ENCODE data around the gene C1orf232.

Gene C1orf232

DNA sequence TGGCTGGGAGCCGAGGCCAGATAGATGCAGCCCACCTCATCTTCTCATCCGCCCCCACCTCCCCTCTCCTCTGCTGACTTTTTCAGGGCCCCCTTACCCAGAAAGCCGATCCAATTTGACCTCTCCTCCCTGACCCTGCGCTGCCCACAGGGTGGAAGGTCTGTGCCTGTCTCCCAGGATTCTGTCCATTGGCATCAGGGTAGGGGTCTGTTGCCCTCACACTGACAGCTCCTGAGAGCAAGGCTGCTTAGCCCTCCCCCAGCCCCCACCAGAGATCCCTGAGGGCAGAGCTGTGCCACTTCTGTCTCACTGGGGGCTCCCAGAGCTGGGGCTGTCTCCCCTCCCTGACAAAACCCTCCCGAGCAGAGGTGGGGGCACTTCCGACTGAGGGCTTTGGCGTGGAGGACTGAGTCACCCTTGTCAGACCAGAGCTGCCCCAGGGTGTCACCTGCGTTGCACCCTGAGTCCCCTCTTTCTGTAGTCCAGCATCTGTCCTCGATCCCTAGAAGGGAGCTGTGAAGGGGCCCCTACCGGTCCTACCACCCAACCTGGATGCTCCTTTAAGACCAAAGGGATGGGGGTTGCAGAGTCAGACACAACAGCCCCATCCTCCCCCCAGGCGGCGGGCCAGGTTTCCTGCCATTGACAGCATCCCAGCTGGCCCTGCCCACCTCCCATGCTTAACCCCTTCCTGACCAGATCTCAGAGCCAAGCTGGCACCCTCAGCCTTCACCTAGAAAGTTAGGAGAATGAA lies 12.3 kb downstream of the C1orf232 start:
- Histone ChIP-seq H2AK5ac (ENCODE audit: low read depth, low read length) (no peak overlapping the region), H3K23ac (ENCODE audit: low read depth, low read length, poor library complexity) (no peak overlapping the region), H4K8ac (ENCODE audit: low read depth, low read length) (no peak overlapping the region), H3K36me3 (replicated peaks in 1 of 2; ENCODE audit: control insufficient read depth in 2 of 2, insufficient read depth in 2 of 2, low read length in 2 of 2) (no peaks in the 10 kb centered on the region), H3K27me3 (ENCODE audit: control insufficient read depth in 3 of 3, insufficient read depth in 3 of 3, low read depth in 1 of 3, low read length in 3 of 3) (peaks cover 0 to 19% (median 14%) of the 10 kb centered on the region in 3 experiments), H3K4me2 (ENCODE audit: insufficient read depth, low read length, poor library complexity, severe bottlenecking) (peak overlapping the region; percentile 50), H3K27ac (replicated peaks; ENCODE audit: low read length) (no peak overlapping the region), H3K4ac (ENCODE audit: low read length) (no peak overlapping the region), H3K9ac (ENCODE audit: low read depth, low read length, poor library complexity) (no peak overlapping the region), H3K18ac (ENCODE audit: low read length) (peak overlapping the region; percentile 81), H2BK15ac (ENCODE audit: low read length) (peak overlapping the region; percentile 42), H3K79me1 (ENCODE audit: low read depth, low read length) (no peaks in the 10 kb centered on the region), H2BK12ac (ENCODE audit: low read length) (no peak overlapping the region), H3K4me1 (ENCODE audit: control insufficient read depth in 2 of 2, insufficient read depth in 1 of 2, low read depth in 1 of 2, low read length in 2 of 2) (peaks cover 42 to 50% of the 10 kb centered on the region in 2 donors), H3K9me3 (replicated peaks in 1 of 2; ENCODE audit: control insufficient read depth in 2 of 2, insufficient read depth in 1 of 2, low read depth in 1 of 2, low read length in 2 of 2) (no peaks in the 10 kb centered on the region), H2AFZ (ENCODE audit: low read length) (peak overlapping the region; percentile 70), H2BK120ac (ENCODE audit: low read depth, low read length) (peak overlapping the region; percentile 27), H3K4me3 (ENCODE audit: low read length in 2 of 2) (no peak overlapping the region), H2BK5ac (ENCODE audit: low read length) (no peak overlapping the region), H4K91ac (ENCODE audit: low read depth, low read length, poor library complexity) (no peak overlapping the region), H3K14ac (ENCODE audit: low read length) (no peak overlapping the region)
- no peak for DNase-seq (ENCODE audit: low spot score)
- WGBS, 2 donors (ENCODE audit: extremely low coverage in 2 of 2, insufficient read length in 2 of 2, insufficient replicate concordance in 1 of 2), result no CpG with 5 or more reads among the region's 12 CpGs

DNA sequence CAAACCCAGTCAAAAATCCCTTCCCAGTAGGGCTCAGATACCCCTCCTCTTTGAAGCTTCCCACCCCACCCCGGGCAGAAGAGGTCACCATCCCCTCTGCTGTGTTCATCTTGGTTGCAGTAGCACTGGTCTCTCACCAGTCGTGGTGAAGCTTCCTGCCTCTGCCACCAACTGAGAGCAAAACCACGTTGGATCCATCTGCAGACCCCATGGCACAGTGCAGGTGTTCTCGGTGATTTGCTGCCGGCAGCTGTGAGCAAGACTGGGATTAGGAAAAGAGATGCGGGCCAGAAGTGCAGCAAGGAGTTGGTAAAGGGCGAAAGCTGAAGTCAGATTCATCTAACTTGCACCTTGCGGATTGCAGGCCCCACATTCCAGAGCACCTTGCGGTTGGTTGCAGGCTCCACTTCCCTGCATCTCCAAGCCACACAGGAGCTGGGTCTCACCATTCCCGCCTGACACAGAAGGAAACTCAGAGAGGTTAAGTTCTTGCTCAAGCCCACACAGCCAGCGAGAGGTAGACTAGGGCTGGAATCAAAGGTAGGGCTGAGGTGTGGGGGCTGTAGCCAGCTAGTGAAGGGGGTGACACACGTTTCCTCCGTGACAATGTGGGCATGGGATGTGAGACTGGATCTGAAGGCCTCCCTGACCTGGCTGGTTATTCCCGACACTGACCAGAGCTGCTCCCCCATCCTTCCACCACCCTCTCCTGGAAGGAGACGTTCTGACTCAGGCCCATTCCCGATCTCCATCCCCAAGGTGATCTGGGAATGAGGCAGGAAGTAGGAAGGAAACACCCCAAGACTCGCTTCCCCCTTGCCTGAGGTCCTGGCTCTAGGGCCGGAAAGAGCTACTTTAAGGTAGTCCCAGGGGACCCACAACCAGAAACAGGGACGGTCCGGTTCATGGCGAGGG lies 13.1 kb downstream of the C1orf232 start:
- peak overlapping the region; percentile 42 for H2BK15ac ChIP-seq (ENCODE audit: low read length)
- peak overlapping the region in 1 of 2 donors; percentile 27 for H3K4me3 ChIP-seq (ENCODE audit: low read length in 2 of 2)
- peak overlapping the region; percentile 87 for H2AFZ ChIP-seq (ENCODE audit: low read length)
- H2AK5ac ChIP-seq (ENCODE audit: low read depth, low read length), result peak overlapping the region; percentile 57
- no peak overlapping the region for H3K4ac ChIP-seq (ENCODE audit: low read length)
- H3K9me3 ChIP-seq (replicated peaks in 1 of 2; ENCODE audit: control insufficient read depth in 2 of 2, insufficient read depth in 1 of 2, low read depth in 1 of 2, low read length in 2 of 2), result no peaks in the 10 kb centered on the region
- no peaks in the 10 kb centered on the region for H3K36me3 ChIP-seq (replicated peaks in 1 of 2; ENCODE audit: control insufficient read depth in 2 of 2, insufficient read depth in 2 of 2, low read length in 2 of 2)
- H3K27ac ChIP-seq (replicated peaks; ENCODE audit: low read length), result no peak overlapping the region
- H3K4me2 ChIP-seq (ENCODE audit: insufficient read depth, low read length, poor library complexity, severe bottlenecking), result peak overlapping the region; percentile 60
- no peak overlapping the region for H4K91ac ChIP-seq (ENCODE audit: low read depth, low read length, poor library complexity)
- peaks cover 0 to 16% (median 12%) of the 10 kb centered on the region in 3 experiments for H3K27me3 ChIP-seq (ENCODE audit: control insufficient read depth in 3 of 3, insufficient read depth in 3 of 3, low read depth in 1 of 3, low read length in 3 of 3)
- H2BK5ac ChIP-seq (ENCODE audit: low read length), result no peak overlapping the region
- H3K18ac ChIP-seq (ENCODE audit: low read length), result peak overlapping the region; percentile 81
- peak overlapping the region; percentile 66 for H3K14ac ChIP-seq (ENCODE audit: low read length)
- H3K4me1 ChIP-seq (ENCODE audit: control insufficient read depth in 2 of 2, insufficient read depth in 1 of 2, low read depth in 1 of 2, low read length in 2 of 2), result peaks cover 36 to 46% of the 10 kb centered on the region in 2 donors
- no peak overlapping the region for H2BK120ac ChIP-seq (ENCODE audit: low read depth, low read length)
- peak overlapping the region; percentile 1 for H3K23ac ChIP-seq (ENCODE audit: low read depth, low read length, poor library complexity)
- no peak for DNase-seq (ENCODE audit: low spot score)
- H3K79me1 ChIP-seq (ENCODE audit: low read depth, low read length), result no peaks in the 10 kb centered on the region
- WGBS, 2 donors (ENCODE audit: extremely low coverage in 2 of 2, insufficient read length in 2 of 2, insufficient replicate concordance in 1 of 2), result no CpG with 5 or more reads among the region's 21 CpGs
- peak overlapping the region; percentile 80 for H2BK12ac ChIP-seq (ENCODE audit: low read length)
- peak overlapping the region; percentile 63 for H3K9ac ChIP-seq (ENCODE audit: low read depth, low read length, poor library complexity)
- no peak overlapping the region for H4K8ac ChIP-seq (ENCODE audit: low read depth, low read length)

DNA sequence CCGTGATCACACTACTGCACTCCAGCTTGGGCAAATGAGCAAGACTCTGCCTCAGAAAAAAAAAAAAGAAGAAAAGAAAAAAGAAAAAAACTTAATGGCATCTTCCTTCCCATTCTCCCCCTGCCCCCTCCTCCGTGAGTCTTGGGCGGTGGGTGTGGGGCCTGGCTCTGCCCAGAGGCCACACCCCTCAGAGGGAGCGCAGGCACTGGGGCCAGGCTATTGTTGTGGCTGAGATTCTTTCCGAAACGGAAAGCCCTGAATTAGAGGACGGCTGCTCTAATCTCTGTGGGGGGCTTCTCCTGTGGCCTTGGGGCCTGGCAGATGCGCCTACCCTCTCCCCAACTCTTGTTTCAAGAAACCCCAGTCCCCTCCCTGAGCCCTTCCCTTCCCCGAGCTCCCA lies 14.0 kb downstream of the C1orf232 start:
- H3K79me1 ChIP-seq (ENCODE audit: low read depth, low read length), result no peaks in the 10 kb centered on the region
- no peak overlapping the region for H2BK15ac ChIP-seq (ENCODE audit: low read length)
- H3K23ac ChIP-seq (ENCODE audit: low read depth, low read length, poor library complexity), result no peak overlapping the region
- no peak overlapping the region for H3K14ac ChIP-seq (ENCODE audit: low read length)
- H3K18ac ChIP-seq (ENCODE audit: low read length), result peak overlapping the region; percentile 50
- no CpG with 5 or more reads among the region's 9 CpGs for WGBS, 2 donors (ENCODE audit: extremely low coverage in 2 of 2, insufficient read length in 2 of 2, insufficient replicate concordance in 1 of 2)
- H3K36me3 ChIP-seq (replicated peaks in 1 of 2; ENCODE audit: control insufficient read depth in 2 of 2, insufficient read depth in 2 of 2, low read length in 2 of 2), result no peaks in the 10 kb centered on the region
- H4K91ac ChIP-seq (ENCODE audit: low read depth, low read length, poor library complexity), result no peak overlapping the region
- no peak overlapping the region for H3K9ac ChIP-seq (ENCODE audit: low read depth, low read length, poor library complexity)
- H3K9me3 ChIP-seq (replicated peaks in 1 of 2; ENCODE audit: control insufficient read depth in 2 of 2, insufficient read depth in 1 of 2, low read depth in 1 of 2, low read length in 2 of 2), result no peaks in the 10 kb centered on the region
- no peak overlapping the region for H3K4ac ChIP-seq (ENCODE audit: low read length)
- H2BK12ac ChIP-seq (ENCODE audit: low read length), result no peak overlapping the region
- H3K4me1 ChIP-seq (ENCODE audit: control insufficient read depth in 2 of 2, insufficient read depth in 1 of 2, low read depth in 1 of 2, low read length in 2 of 2), result peaks cover 36 to 46% of the 10 kb centered on the region in 2 donors
- H2AK5ac ChIP-seq (ENCODE audit: low read depth, low read length), result peak overlapping the region; percentile 57
- no peak overlapping the region for H3K27ac ChIP-seq (replicated peaks; ENCODE audit: low read length)
- H3K4me2 ChIP-seq (ENCODE audit: insufficient read depth, low read length, poor library complexity, severe bottlenecking), result peak overlapping the region; percentile 60
- H2AFZ ChIP-seq (ENCODE audit: low read length), result peak overlapping the region; percentile 87
- peak overlapping the region; percentile 89 for H2BK120ac ChIP-seq (ENCODE audit: low read depth, low read length)
- no peak overlapping the region for H2BK5ac ChIP-seq (ENCODE audit: low read length)
- H3K27me3 ChIP-seq (ENCODE audit: control insufficient read depth in 3 of 3, insufficient read depth in 3 of 3, low read depth in 1 of 3, low read length in 3 of 3), result peaks cover 0 to 22% (median 12%) of the 10 kb centered on the region in 3 experiments
- no peak for DNase-seq (ENCODE audit: low spot score)
- no peak overlapping the region for H4K8ac ChIP-seq (ENCODE audit: low read depth, low read length)
- peak overlapping the region in 1 of 2 donors; percentile 27 for H3K4me3 ChIP-seq (ENCODE audit: low read length in 2 of 2)

Data from neuronal stem cell (in vitro differentiated cells).